GM12891 (cell line): Measurements from ENCODE around the gene SEC62.
"Not testable (repeated sequence)": the region's sequence is repeated elsewhere in the genome, so short reads cannot be mapped to it uniquely, and the experiment has no call there.

Experiments used
- PAX5 ChIP-seq: IDR thresholded peaks from 2 replicates; pipeline ENCODE4 v1.6.1; 2011; ENCODE audit warnings: low read length, moderate library complexity, mild to moderate bottlenecking; ENCODE audit not compliant: insufficient read depth, severe bottlenecking
- POLR2A ChIP-seq: IDR thresholded peaks from 2 replicates; pipeline ENCODE4 v1.6.1; 2011; ENCODE audit warnings: low read depth, low read length, control low read depth
- POLR2AphosphoS5 ChIP-seq: IDR thresholded peaks from 2 replicates; pipeline ENCODE4 v1.6.1; 2011; ENCODE audit warnings: low read depth, low read length, control low read depth
- POU2F2 ChIP-seq: IDR thresholded peaks from 2 replicates; pipeline ENCODE4 v1.6.1; 2011; ENCODE audit warnings: low read depth, mild to moderate bottlenecking, control low read depth, low read length, moderate library complexity
- SPI1 ChIP-seq: IDR thresholded peaks from 2 replicates; pipeline ENCODE4 v1.6.1; 2011; ENCODE audit warnings: low read depth, low read length, control low read depth
- TAF1 ChIP-seq: IDR thresholded peaks from 2 replicates; pipeline ENCODE4 v1.6.1; 2011; ENCODE audit warnings: low read depth, low read length, control low read depth

DNA sequence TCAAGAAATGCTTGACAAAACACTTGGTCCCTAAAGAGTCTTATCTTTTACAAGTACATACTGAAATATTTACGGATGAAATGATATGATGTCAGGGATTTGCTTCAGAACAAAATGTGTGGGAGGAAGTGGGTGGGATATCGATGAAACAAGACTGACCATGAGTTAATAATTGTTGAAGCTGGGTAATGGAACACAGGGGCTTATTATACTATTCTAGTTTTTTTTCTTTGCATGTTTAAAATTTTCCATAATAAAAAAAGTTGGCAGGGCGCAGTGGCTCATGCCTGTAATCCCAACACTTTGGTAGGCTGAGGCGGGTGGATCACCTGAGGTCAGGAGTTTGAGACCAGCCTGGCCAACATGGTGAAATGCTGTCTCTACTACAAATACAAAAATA lies 52.7 kb downstream of the SEC62 start:
- TF ChIP-seq POLR2A, SPI1, TAF1, POLR2AphosphoS5, PAX5, POU2F2: not testable (repeated sequence)
